GM21360 (cell line): ENCODE measurements around the gene PIK3C2G.
"Not testable (repeated sequence)": the region's sequence is repeated elsewhere in the genome, so short reads cannot be mapped to it uniquely, and the experiment has no call there.

Source experiments
- ATAC-seq: cut with Tn5 transposase; IDR thresholded peaks from one replicate; pipeline ENCODE4 v1.9.1; 2021; ENCODE audit warnings: mild to moderate bottlenecking, moderate library complexity; ENCODE audit not compliant: unreplicated experiment

The PIK3C2G gene

GRCh38 chr12:18629916-18630315 is 368.6 kb downstream of the PIK3C2G start:
- no peak for ATAC-seq

- no peak for ATAC-seq
These were observed 370.0 kb downstream of the PIK3C2G start for GRCh38 chr12:18631339-18631738.

- no peak for ATAC-seq
These were observed 371.5 kb downstream of the PIK3C2G start for GRCh38 chr12:18632848-18633247.

DNA sequence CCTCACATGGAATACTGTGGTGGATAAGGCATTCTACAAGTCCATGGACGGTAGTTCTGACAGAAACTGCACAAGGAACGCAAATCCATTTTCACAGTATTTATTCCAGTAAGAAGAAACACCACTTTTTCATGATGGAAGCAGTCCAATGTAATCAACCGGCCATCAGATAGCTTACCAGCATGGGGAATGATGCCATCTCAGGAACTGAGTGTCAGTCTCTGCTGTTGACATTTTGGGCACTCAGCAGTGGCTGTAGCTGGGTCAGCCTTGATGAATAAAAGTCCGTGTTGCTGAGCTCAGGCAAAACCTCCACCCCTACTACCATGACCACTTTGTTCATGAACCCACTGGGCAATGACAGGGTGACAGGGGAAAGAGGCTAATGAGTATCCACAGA is 373.1 kb downstream of the PIK3C2G start:
- ATAC-seq: no peak

DNA sequence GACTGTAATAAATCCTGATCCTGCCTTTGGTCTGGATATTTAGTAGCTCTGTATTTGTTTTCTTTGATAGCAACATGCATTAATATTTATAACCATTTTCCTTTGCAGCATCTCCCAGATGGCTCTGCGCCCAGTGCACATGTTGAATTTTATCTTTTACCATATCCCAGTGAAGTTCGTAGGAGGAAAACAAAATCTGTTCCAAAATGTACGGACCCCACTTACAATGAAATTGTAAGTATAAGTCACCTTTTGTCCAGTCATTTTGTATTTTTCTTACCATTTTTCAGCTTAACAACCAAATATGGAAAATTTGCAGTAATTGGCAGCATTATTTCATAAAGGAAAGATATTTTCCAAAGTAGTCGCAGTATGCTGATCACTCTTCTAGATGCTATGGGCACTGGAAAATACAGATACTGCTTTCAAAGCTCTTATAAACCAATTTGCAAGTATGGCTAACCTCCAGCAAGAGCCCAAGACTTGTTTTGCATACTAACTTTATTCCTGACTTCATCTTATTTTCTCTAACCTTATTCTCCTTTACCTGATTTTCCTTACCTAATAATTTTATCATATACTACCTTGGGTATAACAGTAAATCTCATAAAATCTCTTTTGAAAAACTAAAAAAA is 379.1 kb downstream of the PIK3C2G start:
- no peak for ATAC-seq

GRCh38 chr12:18643681-18644080 is 382.4 kb downstream of the PIK3C2G start:
- no peak for ATAC-seq

- ATAC-seq: no peak
These were observed 383.2 kb downstream of the PIK3C2G start for GRCh38 chr12:18644564-18644963.

GRCh38 chr12:18646286-18646890 is 385.1 kb downstream of the PIK3C2G start:
- ATAC-seq: no peak

GRCh38 chr12:18651525-18651924 is 390.2 kb downstream of the PIK3C2G start:
- ATAC-seq: no peak

DNA sequence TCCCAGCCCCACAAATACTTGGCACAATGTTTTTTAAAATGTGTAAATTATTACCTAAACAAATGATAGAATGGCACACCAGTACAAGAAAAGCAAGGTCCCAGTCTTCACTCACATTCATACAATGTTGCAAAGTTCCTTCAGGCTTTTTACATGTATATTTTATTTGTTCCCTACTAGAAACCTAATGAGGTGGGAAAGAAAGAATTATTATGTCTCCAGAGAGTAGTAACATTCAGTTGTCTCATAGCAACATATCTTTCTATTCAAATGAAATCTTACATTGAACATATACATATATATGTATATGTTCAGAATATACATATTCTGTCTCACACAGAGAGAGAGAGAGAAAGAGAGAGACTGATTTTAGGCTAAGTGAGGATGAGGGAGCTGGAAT is 391.3 kb downstream of the PIK3C2G start:
- ATAC-seq: no peak

DNA sequence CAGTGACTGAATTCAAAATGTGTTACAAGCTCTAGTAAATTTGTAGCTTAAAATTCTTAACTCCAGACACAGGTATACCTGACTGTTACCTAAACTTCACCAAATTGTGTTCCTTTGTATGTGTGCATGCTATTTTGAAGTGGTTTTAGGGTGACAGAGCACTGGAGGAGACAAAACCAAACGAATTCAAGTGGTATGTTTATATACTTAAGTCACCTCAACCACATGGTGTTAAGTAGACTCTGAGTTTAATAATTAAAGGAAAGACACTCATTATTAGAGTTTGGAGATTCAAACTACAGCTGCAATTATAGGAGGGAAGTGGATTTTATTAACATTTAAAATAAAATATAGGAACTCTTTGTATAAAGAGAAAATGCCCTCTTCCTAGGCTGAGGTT is 392.1 kb downstream of the PIK3C2G start:
- ATAC-seq: no peak

DNA sequence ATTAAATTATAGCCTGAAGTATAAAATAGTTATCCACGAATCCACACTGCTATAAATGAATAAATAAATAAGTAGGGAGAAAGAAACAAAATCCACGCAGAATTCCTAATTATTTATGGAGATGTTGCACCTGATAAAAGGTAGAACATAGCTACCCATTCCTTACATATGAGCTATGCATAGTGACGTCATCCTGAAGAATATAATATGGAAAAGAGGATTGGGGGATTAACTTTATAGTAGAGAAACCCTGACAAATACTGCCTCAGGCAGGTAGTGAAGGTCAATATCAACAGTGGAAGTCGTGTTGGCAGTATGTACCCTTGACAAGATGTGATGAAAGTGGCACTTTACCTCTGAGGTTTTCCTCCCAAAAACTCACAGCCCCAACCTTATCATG is 394.0 kb downstream of the PIK3C2G start:
- no peak for ATAC-seq

- ATAC-seq: no peak
These were observed 396.9 kb downstream of the PIK3C2G start for GRCh38 chr12:18658179-18658578.

DNA sequence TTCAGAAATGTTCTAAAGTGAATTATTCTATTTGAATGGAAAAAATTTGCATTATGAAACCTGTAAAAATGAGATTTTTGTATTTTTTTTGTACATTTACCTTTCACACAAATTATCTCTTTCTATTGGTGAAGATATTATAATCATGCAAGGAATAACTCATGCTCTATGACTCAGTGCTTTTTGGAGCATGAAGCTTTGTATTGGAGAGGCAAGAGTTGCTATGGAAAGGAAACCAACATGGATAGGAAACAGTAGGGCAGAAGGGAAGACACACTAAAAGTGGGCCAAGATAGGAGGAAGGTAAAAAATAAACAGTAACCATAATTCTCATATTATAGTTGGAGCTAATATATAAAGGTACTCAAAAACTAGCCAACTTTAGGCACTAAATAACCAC is 397.5 kb downstream of the PIK3C2G start:
- ATAC-seq: no peak

DNA sequence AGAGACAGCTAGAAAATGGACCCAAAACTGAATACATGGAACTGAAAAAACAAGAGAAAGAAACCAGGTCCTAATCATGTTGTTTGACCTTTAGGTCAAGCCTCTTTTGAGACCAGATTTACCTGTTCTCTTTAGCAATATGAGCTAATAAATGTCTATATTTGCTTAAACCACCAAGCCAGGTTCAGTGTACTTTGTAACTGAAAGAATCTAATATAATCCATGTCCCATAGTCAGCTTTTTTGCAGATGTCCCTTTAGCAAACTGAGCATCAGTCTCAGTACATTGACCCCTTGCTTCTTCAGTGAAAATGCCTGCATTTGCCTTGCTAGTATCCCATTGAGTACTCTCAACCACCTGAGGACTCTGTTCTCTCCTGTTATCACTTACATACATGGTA is 414.8 kb downstream of the PIK3C2G start:
- no peak for ATAC-seq

DNA sequence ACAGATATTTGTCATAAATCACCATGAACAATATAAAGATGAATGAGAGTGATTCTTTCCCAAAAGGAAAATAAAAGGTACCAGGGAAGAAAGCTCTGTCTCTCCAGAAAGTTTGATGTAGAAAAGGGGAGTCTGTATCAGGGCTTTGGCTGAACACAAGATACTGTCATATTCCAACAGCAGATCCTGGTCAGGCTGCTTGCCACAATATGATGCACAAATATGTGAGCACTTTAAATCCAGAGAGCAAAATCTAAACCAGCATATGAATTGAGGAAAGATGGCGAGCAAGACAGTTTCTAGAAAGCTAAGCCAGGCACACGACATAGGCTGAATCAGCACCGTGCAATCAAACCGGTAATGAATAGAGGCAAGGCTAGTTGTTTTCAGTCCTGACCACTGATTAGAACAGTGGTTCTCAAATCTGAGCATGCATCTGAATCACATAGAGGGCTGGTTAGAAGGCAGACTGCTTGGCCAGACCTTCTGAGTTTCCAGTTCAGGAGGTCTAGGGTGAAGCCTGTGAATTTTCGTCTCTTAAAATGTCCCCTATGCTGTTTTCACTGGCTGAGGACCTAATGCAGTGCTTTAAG is 415.8 kb downstream of the PIK3C2G start:
- ATAC-seq: no peak

DNA sequence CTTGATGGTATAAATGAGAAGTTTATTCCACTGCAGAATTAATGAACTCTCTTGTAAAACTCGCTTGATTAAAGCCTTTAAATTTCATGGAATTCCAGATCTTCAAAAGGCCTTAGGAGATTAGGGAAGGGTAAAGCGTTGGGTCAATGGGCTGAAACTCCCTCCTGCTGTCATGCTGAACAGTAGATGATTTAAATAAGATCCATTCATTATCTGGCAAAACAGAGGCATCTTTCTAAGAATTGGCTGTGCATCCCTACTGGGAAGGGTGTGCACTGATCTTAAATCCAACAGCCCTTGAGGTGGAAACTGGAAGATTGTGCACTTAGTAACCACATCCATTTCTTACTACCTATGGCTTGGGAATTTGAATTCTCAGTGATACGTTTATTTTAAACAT is 420.5 kb downstream of the PIK3C2G start:
- no peak for ATAC-seq

- no peak for ATAC-seq
These were observed 422.2 kb downstream of the PIK3C2G start for GRCh38 chr12:18683327-18684013.

DNA sequence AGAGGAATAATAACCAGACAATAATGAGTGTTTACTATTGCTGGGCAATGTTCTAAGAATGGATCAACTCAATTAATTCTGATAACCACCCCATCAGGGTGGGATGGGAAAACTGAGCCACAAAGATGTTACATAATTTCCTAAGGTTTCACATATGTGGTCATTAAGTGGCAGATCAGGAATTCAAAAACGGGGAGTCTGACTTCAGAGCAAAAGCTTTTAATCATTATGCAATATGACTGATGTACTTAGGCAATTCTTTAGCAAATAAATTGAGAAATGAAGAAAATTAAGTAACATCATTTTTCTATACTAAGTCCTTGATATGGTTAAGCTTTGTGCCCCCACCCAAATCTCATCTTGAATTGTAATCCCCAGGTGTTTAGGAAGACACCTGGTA is 423.1 kb downstream of the PIK3C2G start:
- ATAC-seq: no peak

GRCh38 chr12:18689771-18690170 is 428.5 kb downstream of the PIK3C2G start:
- ATAC-seq: no peak

DNA sequence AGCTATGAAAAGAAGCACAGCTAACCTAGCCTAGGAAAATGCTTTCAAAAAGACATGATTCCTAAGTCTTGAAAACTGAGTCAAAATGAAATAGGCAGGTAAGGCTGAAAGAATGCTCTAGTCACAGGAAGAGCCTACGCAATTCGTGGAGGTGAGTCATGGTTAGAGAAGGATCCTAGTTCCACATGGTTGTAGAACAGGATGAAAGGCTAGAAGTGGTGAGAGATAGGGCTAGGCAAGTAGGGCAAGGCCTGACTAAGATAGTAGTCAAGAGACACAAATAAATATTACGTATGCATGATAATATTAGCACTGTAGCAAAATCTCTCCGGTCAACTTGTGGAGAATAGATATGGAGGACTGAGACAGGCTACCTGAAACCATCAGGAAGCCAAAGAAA is 429.3 kb downstream of the PIK3C2G start:
- ATAC-seq: no peak

- not testable (repeated sequence) for ATAC-seq
These were observed 432.7 kb downstream of the PIK3C2G start for GRCh38 chr12:18693986-18694385.
